CD4-positive, alpha-beta T cell (primary cell): ENCODE measurements around the gene BAIAP2. TPM values are rescaled to one million over a fixed set of nuclear protein-coding genes. Genes with fewer than 3 reads are reported as not detected.

Source experiments
- ATAC-seq: fragments of 200-7000 bp; cut with Tn5 transposase; one replicate; pipeline ENCODE4 v1.10.0; 2022; ENCODE audit warnings: mild to moderate bottlenecking; ENCODE audit not compliant: poor library complexity
- CTCF ChIA-PET: fragments of 350-600 bp; sonication (Branson Sonifier 250); formaldehyde crosslinking; loops from one replicate; lab custom pipeline; 2021; ENCODE audit warnings: antibody characterized with exemption, inconsistent platforms; lab: Charles Lee
- POLR2A ChIA-PET: fragments of 350-600 bp; sonication (Branson Sonifier 250); formaldehyde crosslinking; loops from one replicate; lab custom pipeline; 2021; ENCODE audit warnings: antibody characterized with exemption, inconsistent platforms; lab: Charles Lee
- DNase-seq, 14 experiments: peaks; one replicate each; pipeline ENCODE4 v3.0.0-alpha.2; 2013 to 2020; ENCODE audit warnings: mixed read lengths in 2 of 14
- H3K27ac ChIP-seq, 2 donors: one replicate each; pipeline versions ENCODE4 v1.5.1 to v1.7.0; 2013; ENCODE audit warnings: low read length in 2 of 2, low read depth in 1 of 2, mild to moderate bottlenecking in 1 of 2
- H3K27me3 ChIP-seq, 2 experiments: 1 replicate in 1 of 2; 2 replicates in 1 of 2; pipeline versions ENCODE4 v1.6.1 to v1.7.0; 2013; ENCODE audit warnings: low read length in 2 of 2, control low read depth in 1 of 2, mild to moderate bottlenecking in 1 of 2, moderate library complexity in 1 of 2; ENCODE audit not compliant: insufficient read depth in 2 of 2, control insufficient read depth in 1 of 2
- H3K36me3 ChIP-seq: one replicate; pipeline ENCODE4 v1.6.1; 2013; ENCODE audit warnings: low read length, control low read depth; ENCODE audit not compliant: insufficient read depth
- H3K4me1 ChIP-seq: one replicate; pipeline ENCODE4 v1.6.1; 2013; ENCODE audit warnings: low read length, control low read depth; ENCODE audit not compliant: insufficient read depth
- H3K4me3 ChIP-seq: one replicate; pipeline ENCODE4 v1.5.1; 2013; ENCODE audit warnings: mild to moderate bottlenecking, low read length, moderate library complexity
- H3K9me3 ChIP-seq, 2 experiments: 1 replicate in 1 of 2; 2 replicates in 1 of 2; pipeline versions ENCODE4 v1.6.1 to v1.7.0; 2013; ENCODE audit warnings: low read length in 2 of 2, mild to moderate bottlenecking in 2 of 2, control low read depth in 1 of 2, moderate library complexity in 1 of 2; ENCODE audit not compliant: control insufficient read depth in 1 of 2, insufficient read depth in 1 of 2
- H3K27ac Mint-ChIP-seq: one replicate; pipeline ENCODE4 v1.8.0; 2020; ENCODE audit warnings: mixed read lengths
- H3K27me3 Mint-ChIP-seq: one replicate; pipeline ENCODE4 v1.8.0; 2021; ENCODE audit warnings: mixed read lengths
- H3K36me3 Mint-ChIP-seq: one replicate; pipeline ENCODE4 v1.8.0; 2021; ENCODE audit warnings: low read depth, mixed read lengths
- H3K4me1 Mint-ChIP-seq: one replicate; pipeline ENCODE4 v1.8.0; 2021; ENCODE audit warnings: low read depth, mixed read lengths
- H3K4me3 Mint-ChIP-seq: one replicate; pipeline ENCODE4 v1.8.0; 2020; ENCODE audit warnings: mild to moderate bottlenecking, mixed read lengths
- H3K9me3 Mint-ChIP-seq: one replicate; pipeline ENCODE4 v1.8.0; 2020; ENCODE audit warnings: mixed read lengths
- CTCF ChIP-seq: fragments of 200-600 bp; IDR thresholded peaks from one replicate; pipeline ENCODE4 v1.8.0; 2022; ENCODE audit warnings: antibody characterized with exemption, mild to moderate bottlenecking
- intact Hi-C, 2 experiments: fragments of 100-400 bp; cut with DNase I in 1 of 2; cut with micrococcal nuclease in 1 of 2; formaldehyde crosslinking; loops; one replicate each; pipeline versions ENCODE4 v1.15.1 to v1.9.0; 2023 to 2025; cut with DNase I, micrococcal nuclease
- total RNA-seq, 174 experiments: library from RNA in 2 of 174; stranded (reverse) in 2 of 174; gene quantifications; one replicate each; pipeline ENCODE4 v1.2.3 and lab custom pipeline; 2021 to 2026

BAIAP2 gene
- total RNA-seq, 2 experiments from 2014 or later, result 4.2 to 4.9 TPM

- ChIA-PET POLR2A (no interaction called here), CTCF (no interaction called here)
- Mint-ChIP-seq H3K36me3 (peaks cover 4% of the 10 kb centered on the region), H3K4me1 (peaks cover 21% of the 10 kb centered on the region), H3K27ac (no peak overlapping the region), H3K9me3 (no peaks in the 10 kb centered on the region), H3K27me3 (peaks cover 29% of the 10 kb centered on the region), H3K4me3 (no peak overlapping the region)
- Histone ChIP-seq H3K27me3 (peaks cover 8 to 9% of the 10 kb centered on the region in 2 experiments), H3K4me3 (no peak overlapping the region), H3K4me1 (peaks cover 19% of the 10 kb centered on the region), H3K36me3 (no peaks in the 10 kb centered on the region), H3K27ac (no peak overlapping the region), H3K9me3 (peaks cover 0 to 15% of the 10 kb centered on the region in 2 experiments)
- intact Hi-C loops, result loop anchor here in 1 of 2 experiments (5.0 kb wide), 1 partner anchor 211 kb away; no protein-coding TSS in a partner anchor
- no peak for TF ChIP-seq CTCF
- no peak for ATAC-seq
- DNase-seq, result peak in 1 of 14 experiments; percentile 20
Observed at GRCh38 chr17:81030741-81031565, 4.0 kb upstream of the BAIAP2 start.

GRCh38 chr17:81031566-81032550 lies 3.1 kb upstream of the BAIAP2 start:
- peaks cover 6 to 11% of the 10 kb centered on the region in 2 experiments for H3K27me3 ChIP-seq
- Mint-ChIP-seq H3K4me1 (peaks cover 28% of the 10 kb centered on the region), H3K27me3 (peaks cover 20% of the 10 kb centered on the region), H3K4me3 (peak overlapping the region; percentile 88), H3K9me3 (no peaks in the 10 kb centered on the region), H3K36me3 (peaks cover 4% of the 10 kb centered on the region), H3K27ac (no peak overlapping the region)
- no peak overlapping the region for H3K27ac ChIP-seq
- no peak for ATAC-seq
- intact Hi-C loops, result loop anchor here in 1 of 2 experiments (5.0 kb wide), 1 partner anchor 210 kb away; no protein-coding TSS in a partner anchor
- peaks cover 0 to 14% of the 10 kb centered on the region in 2 experiments for H3K9me3 ChIP-seq
- peak in 1 of 14 experiments; percentile 34 for DNase-seq
- CTCF ChIA-PET, result interaction anchor here (0.7 to 1.2 kb wide), 2 partner anchors 8 to 65 kb away, joined by 3 read pairs; no protein-coding TSS in a partner anchor
- TF ChIP-seq CTCF, result no peak
- H3K36me3 ChIP-seq, result no peaks in the 10 kb centered on the region
- POLR2A ChIA-PET, result no interaction called here
- peaks cover 25% of the 10 kb centered on the region for H3K4me1 ChIP-seq
- no peak overlapping the region for H3K4me3 ChIP-seq
